ENCODE measurements around the gene RPL13. TPM values are rescaled to one million over a fixed set of nuclear protein-coding genes. Genes with fewer than 3 reads are reported as not detected.
A peak's percentile ranks its signal among the peaks of the same experiment; 100 is the strongest.

The RPL13 gene
- total RNA-seq, 2 donors from 2014 or later: 4,239 to 4,547 TPM

- Histone ChIP-seq H3K4me1 (peaks cover 0 to 15% of the 10 kb centered on the region in 2 donors), H3K27me3 (no peaks in the 10 kb centered on the region)
Measured at GRCh38 chr16:89522287-89522686, 38.2 kb upstream of the RPL13 start.

GRCh38 chr16:89523680-89524344 is 36.7 kb upstream of the RPL13 start:
- peak overlapping the region; percentile 16 to 67 for H3K27ac ChIP-seq
- peaks cover 69% of the 10 kb centered on the region for H3K36me3 ChIP-seq
- peak overlapping the region in 1 of 2 donors; percentile 7 for H3K4me3 ChIP-seq
- H3K4me1 ChIP-seq: peaks cover 0 to 15% of the 10 kb centered on the region in 2 donors
- H3K9me3 ChIP-seq: no peaks in the 10 kb centered on the region
- TF ChIP-seq CTCF (IDR thresholded peaks at IDR 0.05): no peak
- no peak for DNase-seq (ENCODE audit: low spot score)
- no peaks in the 10 kb centered on the region for H3K27me3 ChIP-seq

More at GRCh38 chr16:89522287-89522686, 38.2 kb upstream of the RPL13 start:
- Histone ChIP-seq H3K36me3 (peaks cover 72% of the 10 kb centered on the region), H3K4me3 (no peak overlapping the region), H3K9me3 (no peaks in the 10 kb centered on the region), H3K27ac (no peak overlapping the region)
- TF ChIP-seq CTCF (IDR thresholded peaks at IDR 0.05): no peak
- no peak for DNase-seq (ENCODE audit: low spot score)

- Histone ChIP-seq H3K36me3 (peaks cover 73% of the 10 kb centered on the region), H3K4me3 (no peak overlapping the region), H3K4me1 (peaks cover 0 to 15% of the 10 kb centered on the region in 2 donors), H3K27me3 (no peaks in the 10 kb centered on the region), H3K27ac (peak overlapping the region; percentile 67 to 80), H3K9me3 (no peaks in the 10 kb centered on the region)
- no peak for DNase-seq (ENCODE audit: low spot score)
- TF ChIP-seq CTCF (IDR thresholded peaks at IDR 0.05): no peak
Measured at GRCh38 chr16:89525146-89525913, 35.2 kb upstream of the RPL13 start.

- Histone ChIP-seq H3K9me3 (no peaks in the 10 kb centered on the region), H3K27ac (no peak overlapping the region), H3K27me3 (no peaks in the 10 kb centered on the region), H3K36me3 (peaks cover 87% of the 10 kb centered on the region), H3K4me3 (no peak overlapping the region), H3K4me1 (peaks cover 0 to 26% of the 10 kb centered on the region in 2 donors)
- no peak for TF ChIP-seq CTCF (IDR thresholded peaks at IDR 0.05)
- no peak for DNase-seq (ENCODE audit: low spot score)
Measured at GRCh38 chr16:89529097-89529496, 31.4 kb upstream of the RPL13 start.

- Histone ChIP-seq H3K9me3 (no peaks in the 10 kb centered on the region), H3K27ac (no peak overlapping the region), H3K4me3 (no peak overlapping the region), H3K4me1 (peaks cover 0 to 19% of the 10 kb centered on the region in 2 donors), H3K36me3 (peaks cover 93% of the 10 kb centered on the region), H3K27me3 (no peaks in the 10 kb centered on the region)
- TF ChIP-seq CTCF (IDR thresholded peaks at IDR 0.05): no peak
- DNase-seq (ENCODE audit: low spot score): no peak
Measured at GRCh38 chr16:89530401-89531381, 29.8 kb upstream of the RPL13 start.

Measured in right atrium auricular region (tissue), 2 donors.